ENCODE results near the gene ZNF445.

- TF ChIP-seq CTCF (IDR thresholded peaks at IDR 0.05), result no peak
- no peak for TF ChIP-seq POLR2A (IDR thresholded peaks at IDR 0.05)
These were observed 58.9 kb downstream of the ZNF445 start for GRCh38 chr3:44418549-44418948.

Measured in lower leg skin (tissue), 3 donors.